Measurements from ENCODE around the gene PSMD14.

The PSMD14 gene

DNA sequence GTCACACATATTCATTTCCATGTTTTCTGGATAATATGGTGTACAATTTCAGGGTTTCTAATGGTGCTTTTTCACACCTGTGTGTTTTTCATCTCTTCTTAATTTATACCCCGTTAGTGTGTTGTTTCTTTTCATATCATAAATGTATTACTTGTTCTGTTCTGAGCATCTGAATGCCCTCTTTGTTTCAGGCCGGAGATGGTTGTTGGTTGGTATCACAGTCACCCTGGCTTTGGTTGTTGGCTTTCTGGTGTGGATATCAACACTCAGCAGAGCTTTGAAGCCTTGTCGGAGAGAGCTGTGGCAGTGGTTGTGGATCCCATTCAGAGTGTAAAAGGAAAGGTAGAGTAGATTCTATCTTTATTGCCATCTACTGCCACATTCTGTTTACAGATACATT is 62.8 kb downstream of the PSMD14 start:
- in situ Hi-C loops (cut with HindIII; ENCODE audit: low sequenced_read_pairs), result no loop called here
- no peak overlapping the region for H3K4me3 ChIP-seq (ENCODE audit: low read depth, low read length)
- TF ChIP-seq, protein P1, sequence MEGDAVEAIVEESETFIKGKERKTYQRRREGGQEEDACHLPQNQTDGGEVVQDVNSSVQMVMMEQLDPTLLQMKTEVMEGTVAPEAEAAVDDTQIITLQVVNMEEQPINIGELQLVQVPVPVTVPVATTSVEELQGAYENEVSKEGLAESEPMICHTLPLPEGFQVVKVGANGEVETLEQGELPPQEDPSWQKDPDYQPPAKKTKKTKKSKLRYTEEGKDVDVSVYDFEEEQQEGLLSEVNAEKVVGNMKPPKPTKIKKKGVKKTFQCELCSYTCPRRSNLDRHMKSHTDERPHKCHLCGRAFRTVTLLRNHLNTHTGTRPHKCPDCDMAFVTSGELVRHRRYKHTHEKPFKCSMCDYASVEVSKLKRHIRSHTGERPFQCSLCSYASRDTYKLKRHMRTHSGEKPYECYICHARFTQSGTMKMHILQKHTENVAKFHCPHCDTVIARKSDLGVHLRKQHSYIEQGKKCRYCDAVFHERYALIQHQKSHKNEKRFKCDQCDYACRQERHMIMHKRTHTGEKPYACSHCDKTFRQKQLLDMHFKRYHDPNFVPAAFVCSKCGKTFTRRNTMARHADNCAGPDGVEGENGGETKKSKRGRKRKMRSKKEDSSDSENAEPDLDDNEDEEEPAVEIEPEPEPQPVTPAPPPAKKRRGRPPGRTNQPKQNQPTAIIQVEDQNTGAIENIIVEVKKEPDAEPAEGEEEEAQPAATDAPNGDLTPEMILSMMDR (IDR thresholded peaks at IDR 0.05; ENCODE audit: low read depth, low read length), result no peak
- no peak for DNase-seq (ENCODE audit: low read depth, low spot score)

- in situ Hi-C loops (cut with HindIII; ENCODE audit: low sequenced_read_pairs), result no loop called here
- TF ChIP-seq, protein P1 (IDR thresholded peaks at IDR 0.05; ENCODE audit: low read depth, low read length), result no peak
- no peak overlapping the region for H3K4me3 ChIP-seq (ENCODE audit: low read depth, low read length)
Observed at GRCh38 chr2:161371869-161372268, 63.6 kb downstream of the PSMD14 start.

DNA sequence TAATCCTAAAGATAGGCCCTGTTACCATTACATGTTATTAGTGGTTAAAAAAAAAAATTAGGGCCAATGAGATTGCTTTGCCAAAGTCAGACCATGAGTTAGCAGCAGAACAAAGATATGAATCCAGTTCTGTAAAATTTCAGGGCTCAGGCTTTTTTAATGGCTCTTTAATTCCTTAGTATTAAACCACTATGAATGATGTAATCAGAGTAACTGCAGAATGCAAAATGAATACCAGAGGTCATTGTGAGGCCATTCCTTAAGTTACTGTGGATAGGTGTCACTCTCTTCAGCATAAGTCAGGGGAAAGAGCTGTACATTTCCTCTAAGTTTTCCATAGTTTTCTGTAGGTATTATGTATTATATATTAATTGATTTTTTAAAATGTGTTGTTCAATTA is 65.7 kb downstream of the PSMD14 start:
- TF ChIP-seq, protein P1 (IDR thresholded peaks at IDR 0.05; ENCODE audit: low read depth, low read length), result no peak
- peak; percentile 17 for DNase-seq (ENCODE audit: low read depth, low spot score)
- in situ Hi-C loops (cut with HindIII; ENCODE audit: low sequenced_read_pairs), result no loop called here
- H3K4me3 ChIP-seq (ENCODE audit: low read depth, low read length), result no peak overlapping the region

More at GRCh38 chr2:161371869-161372268, 63.6 kb downstream of the PSMD14 start:
- DNase-seq (ENCODE audit: low read depth, low spot score), result no peak

DNA sequence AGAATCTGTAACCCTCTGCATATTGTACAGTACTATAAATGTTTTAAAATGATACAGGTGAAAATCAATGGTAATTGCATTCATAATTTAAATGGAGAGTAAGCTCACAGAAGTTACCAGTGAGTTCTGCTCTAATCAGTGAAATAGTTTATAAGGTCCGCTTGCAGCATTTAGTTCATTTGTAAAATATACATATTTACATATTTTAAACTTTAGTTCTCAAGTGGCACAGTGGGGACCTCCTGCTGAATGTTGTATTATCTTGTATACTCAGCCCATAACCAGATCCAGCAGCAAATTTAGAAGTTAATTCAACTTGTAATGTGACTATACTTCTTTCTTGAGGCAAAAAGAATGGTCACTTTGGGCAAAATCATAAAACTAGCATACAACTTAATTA is 66.2 kb downstream of the PSMD14 start:
- TF ChIP-seq, protein P1 (IDR thresholded peaks at IDR 0.05; ENCODE audit: low read depth, low read length), result no peak
- in situ Hi-C loops (cut with HindIII; ENCODE audit: low sequenced_read_pairs), result no loop called here
- DNase-seq (ENCODE audit: low read depth, low spot score), result no peak
- H3K4me3 ChIP-seq (ENCODE audit: low read depth, low read length), result no peak overlapping the region

DNA sequence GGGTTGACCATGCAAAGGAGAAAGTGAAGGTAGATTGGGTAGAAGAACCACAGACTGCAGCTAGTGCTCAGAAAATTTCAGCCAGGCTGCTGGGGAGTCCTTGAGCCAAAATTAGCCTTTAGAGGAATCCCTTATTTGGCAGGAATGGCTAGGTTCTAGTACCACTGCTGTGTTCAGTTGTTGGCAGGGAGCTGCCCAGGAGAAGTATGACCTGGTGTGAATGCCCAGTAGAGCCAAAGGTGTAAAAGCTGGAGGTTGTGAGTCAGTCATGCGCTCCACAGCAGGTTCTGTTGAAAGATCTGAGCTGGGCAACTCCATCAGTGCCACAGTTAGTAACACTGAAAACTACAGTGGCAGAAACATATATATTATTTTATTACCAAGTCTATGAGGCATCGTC is 71.5 kb downstream of the PSMD14 start:
- TF ChIP-seq, protein P1 (IDR thresholded peaks at IDR 0.05; ENCODE audit: low read depth, low read length), result no peak
- no peak for DNase-seq (ENCODE audit: low read depth, low spot score)
- no peak overlapping the region for H3K4me3 ChIP-seq (ENCODE audit: low read depth, low read length)
- in situ Hi-C loops (cut with HindIII; ENCODE audit: low sequenced_read_pairs), result no loop called here

- DNase-seq (ENCODE audit: low read depth, low spot score), result no peak
- in situ Hi-C loops (cut with HindIII; ENCODE audit: low sequenced_read_pairs), result no loop called here
- TF ChIP-seq, protein P1 (IDR thresholded peaks at IDR 0.05; ENCODE audit: low read depth, low read length), result no peak
- H3K4me3 ChIP-seq (ENCODE audit: low read depth, low read length), result no peak overlapping the region
Observed at GRCh38 chr2:161381546-161381945, 73.3 kb downstream of the PSMD14 start.

DNA sequence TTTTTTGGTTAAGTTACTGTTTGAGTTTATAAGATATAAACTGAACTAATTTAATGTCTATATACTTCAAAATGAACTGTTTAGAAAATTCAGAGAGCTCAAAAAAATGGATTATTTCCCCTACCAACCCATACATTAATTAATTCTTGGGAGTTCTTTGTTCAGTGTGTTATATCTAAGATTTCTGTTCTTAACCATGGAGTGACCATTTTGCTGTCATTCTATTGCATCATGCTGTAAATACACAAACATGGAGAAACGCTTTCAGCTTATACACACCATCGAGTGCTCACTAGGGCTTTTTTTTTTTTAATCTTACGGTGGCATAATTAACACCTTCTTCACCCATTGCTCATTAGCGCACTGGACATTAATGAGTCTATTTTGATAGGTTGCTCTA is 74.5 kb downstream of the PSMD14 start:
- TF ChIP-seq, protein P1 (IDR thresholded peaks at IDR 0.05; ENCODE audit: low read depth, low read length), result no peak
- H3K4me3 ChIP-seq (ENCODE audit: low read depth, low read length), result no peak overlapping the region
- DNase-seq (ENCODE audit: low read depth, low spot score), result no peak
- in situ Hi-C loops (cut with HindIII; ENCODE audit: low sequenced_read_pairs), result no loop called here
